Measurements from ENCODE around the gene HOGA1.

- no peak for TF ChIP-seq CTCF (IDR thresholded peaks at IDR 0.05)
- TF ChIP-seq POLR2AphosphoS5 (IDR thresholded peaks at IDR 0.05; ENCODE audit: insufficient read depth in 1 of 2, low read depth in 1 of 2) = peak in 1 of 2 donors; percentile 65
These were observed 44.5 kb upstream of the HOGA1 start for GRCh38 chr10:97539523-97540200.
